Activated CD8-positive, alpha-beta memory T cell treated with anti-CD3 and anti-CD28 coated beads for 24 hours (primary cell): ENCODE measurements around the gene PIGH.
"Not testable (repeated sequence)": the region's sequence is repeated elsewhere in the genome, so short reads cannot be mapped to it uniquely, and the experiment has no call there.

Experiments
- DNase-seq: peaks from one replicate; pipeline ENCODE4 v3.0.0-alpha.2; 2020

Gene PIGH

GRCh38 chr14:67599698-67600561, at the start of gene PIGH:
TSS of gene PIGH (minus strand) at chr14:67600268. CDS start at chr14:67600203, 65 bp downstream.
- DNase-seq: peak; percentile 99

- DNase-seq: no peak
These were observed 46.1 kb upstream of the PIGH start for GRCh38 chr14:67646131-67646530.

- no peak for DNase-seq
These were observed 45.3 kb upstream of the PIGH start for GRCh38 chr14:67645414-67645813.

- no peak for DNase-seq
These were observed 44.4 kb upstream of the PIGH start for GRCh38 chr14:67644428-67644827.

- no peak for DNase-seq
These were observed 43.6 kb upstream of the PIGH start for GRCh38 chr14:67643713-67644112.

- no peak for DNase-seq
These were observed 42.1 kb upstream of the PIGH start for GRCh38 chr14:67641902-67642749.

- DNase-seq: no peak
These were observed 41.4 kb upstream of the PIGH start for GRCh38 chr14:67641480-67641879.

GRCh38 chr14:67638642-67639041, 38.6 kb upstream of the PIGH start:
- no peak for DNase-seq

- no peak for DNase-seq
These were observed 36.4 kb upstream of the PIGH start for GRCh38 chr14:67636361-67636919.

- DNase-seq: no peak
These were observed 33.5 kb upstream of the PIGH start for GRCh38 chr14:67633451-67634147.

GRCh38 chr14:67630938-67631337, 30.9 kb upstream of the PIGH start:
- DNase-seq: no peak

GRCh38 chr14:67630186-67630585, 30.1 kb upstream of the PIGH start:
- DNase-seq: no peak

- DNase-seq: no peak
These were observed 27.5 kb upstream of the PIGH start for GRCh38 chr14:67627519-67627918.

GRCh38 chr14:67626131-67626530, 26.1 kb upstream of the PIGH start:
- DNase-seq: not testable (repeated sequence)

- DNase-seq: no peak
These were observed 23.0 kb upstream of the PIGH start for GRCh38 chr14:67623114-67623513.

GRCh38 chr14:67622675-67623074, 22.6 kb upstream of the PIGH start:
- no peak for DNase-seq

- no peak for DNase-seq
These were observed 20.2 kb upstream of the PIGH start for GRCh38 chr14:67620217-67620785.

GRCh38 chr14:67619446-67620216, 19.6 kb upstream of the PIGH start, which contains the start of gene ARG2:
TSS of gene ARG2 (plus strand) at chr14:67619920. CDS start at chr14:67619978, 58 bp downstream.
- DNase-seq: peak; percentile 98

GRCh38 chr14:67618617-67619063, 18.6 kb upstream of the PIGH start:
- no peak for DNase-seq

GRCh38 chr14:67610491-67610890, 10.4 kb upstream of the PIGH start:
- DNase-seq: no peak

- no peak for DNase-seq
These were observed 9.7 kb upstream of the PIGH start for GRCh38 chr14:67609642-67610310.
